Epithelial cell of proximal tubule (primary cell): ENCODE results near the gene SCN5A. TPM values are rescaled to one million over a fixed set of nuclear protein-coding genes. Genes with fewer than 3 reads are reported as not detected.

Experiments used
- DNase-seq: peaks from one replicate; pipeline ENCODE4 v3.0.0-alpha.2; 2011; ENCODE audit warnings: low read depth
- H3K4me3 ChIP-seq: 2 replicates; pipeline ENCODE4 v1.5.1; 2011; ENCODE audit warnings: low read depth, mild to moderate bottlenecking, low read length
- CTCF ChIP-seq: conservative IDR thresholded peaks from 2 replicates; pipeline ENCODE4 v1.5.1; 2012; ENCODE audit warnings: low read depth, mild to moderate bottlenecking, low read length
- total RNA-seq: library from RNA; depleted of rRNA; stranded (reverse); fragments of >200 nt; gene quantifications from 2 replicates; pipeline ENCODE4 v1.2.3, GENCODE V29; 2015

Gene SCN5A
- total RNA-seq, 1 donor from 2014 or later = 1.3 TPM

DNA sequence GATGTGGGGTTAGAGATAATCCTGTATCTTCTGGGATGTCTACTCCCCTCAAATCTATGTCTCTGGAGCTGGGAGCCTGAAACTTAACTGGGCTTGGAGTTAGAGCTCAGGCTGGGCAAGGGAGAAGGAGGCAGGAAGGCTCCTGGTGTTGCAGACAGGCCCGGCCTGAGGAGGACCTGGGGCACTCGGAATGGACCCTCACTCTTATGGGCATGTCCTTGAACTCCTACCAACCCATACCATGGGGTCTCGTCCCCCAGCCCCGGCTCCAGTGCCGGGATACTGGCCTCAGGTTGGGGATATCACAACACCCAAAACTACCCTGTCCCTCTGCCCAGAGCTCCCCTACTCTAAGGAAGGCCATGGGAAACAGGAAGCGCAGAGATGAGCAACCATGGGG is 45.2 kb downstream of the SCN5A start:
- no peak for TF ChIP-seq CTCF
- no peak for DNase-seq
- no peak overlapping the region for H3K4me3 ChIP-seq

- no peak overlapping the region for H3K4me3 ChIP-seq
- no peak for TF ChIP-seq CTCF
- DNase-seq = no peak
Measured at GRCh38 chr3:38603731-38604131, 45.8 kb downstream of the SCN5A start.

GRCh38 chr3:38602576-38603250 is 46.8 kb downstream of the SCN5A start:
- TF ChIP-seq CTCF = no peak
- no peak for DNase-seq
- H3K4me3 ChIP-seq = no peak overlapping the region

- TF ChIP-seq CTCF = no peak
- no peak for DNase-seq
- no peak overlapping the region for H3K4me3 ChIP-seq
Measured at GRCh38 chr3:38601956-38602550, 47.4 kb downstream of the SCN5A start.

GRCh38 chr3:38600551-38600950 is 48.9 kb downstream of the SCN5A start:
- no peak overlapping the region for H3K4me3 ChIP-seq
- TF ChIP-seq CTCF = no peak
- no peak for DNase-seq

GRCh38 chr3:38599886-38600285 is 49.6 kb downstream of the SCN5A start:
- no peak for TF ChIP-seq CTCF
- DNase-seq = no peak
- H3K4me3 ChIP-seq = no peak overlapping the region

DNA sequence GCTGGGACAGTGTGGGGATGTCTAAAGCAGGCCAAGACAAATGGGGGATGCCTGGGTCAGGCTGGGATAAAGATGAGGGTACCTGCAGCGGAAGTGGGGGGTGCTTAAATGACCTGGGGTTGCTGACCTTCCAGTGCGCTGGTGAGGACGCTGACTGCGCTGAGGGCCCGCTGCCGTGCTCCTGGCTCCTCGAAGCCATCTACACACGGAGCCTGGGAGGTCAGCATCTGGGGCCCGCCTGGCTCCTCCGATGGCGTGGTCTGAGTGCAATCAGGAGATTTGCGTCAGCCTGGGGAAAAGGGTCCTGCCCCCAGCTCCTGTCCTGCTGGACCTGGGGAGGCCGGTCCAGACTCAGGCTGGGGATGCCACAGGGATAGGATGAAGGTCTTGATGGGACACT is 50.7 kb downstream of the SCN5A start:
- DNase-seq = no peak
- no peak overlapping the region for H3K4me3 ChIP-seq
- TF ChIP-seq CTCF = no peak
